MCF 10A (cell line): Measurements from ENCODE around the gene DRAM1. TPM values are rescaled to one million over a fixed set of nuclear protein-coding genes. Genes with fewer than 3 reads are reported as not detected.

Experiments used
- BruUV-seq: library from RNA; stranded (reverse); fragments of 400-500 nt; replicated peaks from 2 replicates; lab custom pipeline; 2021; lab: Mats Ljungman, UMichigan
- CTCF ChIA-PET: fragments of 300-600 bp; sonication (Branson Sonifier 250); formaldehyde crosslinking; extraction: SDS; loops from one replicate; lab custom pipeline; 2021; ENCODE audit warnings: antibody characterized with exemption, inconsistent platforms; lab: Yijun Ruan, JAX
- POLR2A ChIA-PET: fragments of 300-600, 350-650 bp; sonication (Branson Sonifier 250); formaldehyde crosslinking; extraction: SDS; loops from one replicate; lab custom pipeline; 2020; ENCODE audit warnings: antibody characterized with exemption, inconsistent platforms; lab: Yijun Ruan, JAX
- DNase-seq: peaks from one replicate; pipeline ENCODE4 v3.0.0-alpha.2; 2018; ENCODE audit not compliant: unreplicated experiment
- H3K27ac Mint-ChIP-seq: one replicate; pipeline ENCODE4 v1.8.0; 2022; ENCODE audit warnings: mild to moderate bottlenecking, low read depth, mixed read lengths; ENCODE audit not compliant: unreplicated experiment
- H3K27me3 Mint-ChIP-seq: one replicate; pipeline ENCODE4 v1.8.0; 2022; ENCODE audit warnings: mixed read lengths; ENCODE audit not compliant: insufficient read depth, unreplicated experiment
- H3K36me3 Mint-ChIP-seq: one replicate; pipeline ENCODE4 v1.8.0; 2022; ENCODE audit warnings: mild to moderate bottlenecking, moderate library complexity, mixed read lengths; ENCODE audit not compliant: insufficient read depth, unreplicated experiment
- H3K4me1 Mint-ChIP-seq: one replicate; pipeline ENCODE4 v1.8.0; 2022; ENCODE audit warnings: mixed read lengths; ENCODE audit not compliant: insufficient read depth, unreplicated experiment
- H3K4me3 Mint-ChIP-seq: one replicate; pipeline ENCODE4 v1.8.0; 2022; ENCODE audit warnings: mild to moderate bottlenecking, moderate library complexity, mixed read lengths; ENCODE audit not compliant: unreplicated experiment
- H3K9me3 Mint-ChIP-seq: one replicate; pipeline ENCODE4 v1.8.0; 2022; ENCODE audit warnings: mixed read lengths; ENCODE audit not compliant: unreplicated experiment
- intact Hi-C: fragments of 100-400 bp; cut with micrococcal nuclease; formaldehyde crosslinking; loops from 2 replicates; pipeline ENCODE4 v1.14.1; 2022
- total RNA-seq: library from RNA; stranded (reverse); gene quantifications from 2 replicates; pipeline ENCODE4 v1.2.3, GENCODE V29; 2022
- TF ChIP-seq, protein P1 (sequence below): fragments of 200-600 bp; IDR thresholded peaks from one replicate; pipeline ENCODE4 v1.8.0; 2022; ENCODE audit warnings: antibody characterized with exemption, mild to moderate bottlenecking; ENCODE audit not compliant: unreplicated experiment

Gene DRAM1
- total RNA-seq, 1 experiment from 2014 or later, result 8.7 TPM

DNA sequence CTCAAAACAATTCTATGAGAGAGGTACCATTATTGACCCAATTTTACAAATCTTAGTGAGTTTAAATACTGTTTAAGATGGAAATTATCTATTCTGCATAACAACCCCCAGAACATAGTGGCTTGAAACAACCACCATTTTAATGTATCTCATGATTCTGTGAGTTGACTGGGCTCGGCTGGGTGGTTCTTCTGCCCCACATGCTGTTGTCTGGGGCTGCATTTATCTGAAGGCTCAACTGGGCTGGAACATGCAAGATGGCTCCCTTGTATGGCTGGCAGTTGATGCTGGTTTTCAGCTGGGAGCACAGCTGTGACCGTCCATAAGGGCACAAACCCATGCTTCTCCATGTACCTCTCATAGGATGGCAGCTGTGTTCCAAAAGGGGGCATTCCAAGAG lies 82.2 kb downstream of the DRAM1 start:
- Mint-ChIP-seq H3K9me3 (peaks cover 8% of the 10 kb centered on the region), H3K36me3 (no peaks in the 10 kb centered on the region), H3K4me1 (no peaks in the 10 kb centered on the region), H3K27me3 (no peaks in the 10 kb centered on the region), H3K27ac (no peak overlapping the region), H3K4me3 (no peak overlapping the region)
- DNase-seq, result no peak
- ChIA-PET CTCF (no interaction called here), POLR2A (interaction anchor here (0.8 kb wide), 1 partner anchor 394 kb away, joined by 3 read pairs; no protein-coding TSS in a partner anchor)
- intact Hi-C loops, result no loop called here
- TF ChIP-seq, protein P1, sequence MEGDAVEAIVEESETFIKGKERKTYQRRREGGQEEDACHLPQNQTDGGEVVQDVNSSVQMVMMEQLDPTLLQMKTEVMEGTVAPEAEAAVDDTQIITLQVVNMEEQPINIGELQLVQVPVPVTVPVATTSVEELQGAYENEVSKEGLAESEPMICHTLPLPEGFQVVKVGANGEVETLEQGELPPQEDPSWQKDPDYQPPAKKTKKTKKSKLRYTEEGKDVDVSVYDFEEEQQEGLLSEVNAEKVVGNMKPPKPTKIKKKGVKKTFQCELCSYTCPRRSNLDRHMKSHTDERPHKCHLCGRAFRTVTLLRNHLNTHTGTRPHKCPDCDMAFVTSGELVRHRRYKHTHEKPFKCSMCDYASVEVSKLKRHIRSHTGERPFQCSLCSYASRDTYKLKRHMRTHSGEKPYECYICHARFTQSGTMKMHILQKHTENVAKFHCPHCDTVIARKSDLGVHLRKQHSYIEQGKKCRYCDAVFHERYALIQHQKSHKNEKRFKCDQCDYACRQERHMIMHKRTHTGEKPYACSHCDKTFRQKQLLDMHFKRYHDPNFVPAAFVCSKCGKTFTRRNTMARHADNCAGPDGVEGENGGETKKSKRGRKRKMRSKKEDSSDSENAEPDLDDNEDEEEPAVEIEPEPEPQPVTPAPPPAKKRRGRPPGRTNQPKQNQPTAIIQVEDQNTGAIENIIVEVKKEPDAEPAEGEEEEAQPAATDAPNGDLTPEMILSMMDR, result no peak
- BruUV-seq, result no TSS peak

DNA sequence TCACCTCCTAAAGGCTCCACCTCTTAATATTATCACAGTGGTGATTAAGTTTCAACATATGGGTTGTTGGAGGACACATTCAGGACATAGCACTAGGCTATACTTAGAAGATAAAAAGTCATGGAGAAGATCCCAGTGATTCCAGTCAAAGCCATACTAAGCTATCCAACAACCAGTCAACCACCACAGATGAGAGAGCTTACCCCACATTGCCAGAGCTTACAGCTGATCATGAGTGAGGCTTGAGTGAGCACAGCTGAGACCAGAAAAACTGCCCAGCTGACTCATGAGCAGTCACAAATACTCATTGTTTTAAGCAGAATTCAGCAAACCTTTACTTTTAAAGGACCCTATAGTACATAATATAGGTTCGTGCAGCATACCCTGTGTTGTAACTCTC lies 85.1 kb downstream of the DRAM1 start:
- POLR2A ChIA-PET, result no interaction called here
- no peak overlapping the region for H3K4me3 Mint-ChIP-seq

DNA sequence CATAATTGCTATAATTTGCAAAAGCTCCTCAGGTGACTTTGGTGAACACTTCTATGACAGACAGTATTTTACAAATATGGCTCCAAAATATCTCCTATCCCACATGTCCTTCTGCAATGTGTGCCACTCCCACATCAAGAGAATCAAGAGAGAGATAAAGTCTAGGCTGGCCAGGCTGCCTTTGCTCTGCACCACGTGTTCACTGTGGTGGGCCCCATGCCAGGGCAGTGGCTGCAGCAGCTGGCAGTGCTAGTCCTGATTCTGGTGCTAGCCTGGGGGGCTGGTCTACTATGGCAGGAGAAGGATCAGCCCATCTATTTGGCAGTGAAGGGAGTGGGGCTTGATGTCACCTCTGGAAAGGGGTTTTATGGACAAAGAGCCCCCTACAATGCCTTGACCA lies 86.3 kb downstream of the DRAM1 start:
- H3K9me3 Mint-ChIP-seq, result peaks cover 8% of the 10 kb centered on the region
- TF ChIP-seq, protein P1, result no peak
- H3K4me3 Mint-ChIP-seq, result no peak overlapping the region
- intact Hi-C loops, result no loop called here
- ChIA-PET POLR2A (no interaction called here), CTCF (interaction anchor here (0.7 to 2.0 kb wide), 2 partner anchors 23 to 754 kb away, joined by 4 to 6 read pairs; no protein-coding TSS in a partner anchor)
- no peak overlapping the region for H3K27ac Mint-ChIP-seq
- H3K27me3 Mint-ChIP-seq, result no peaks in the 10 kb centered on the region
- no TSS peak for BruUV-seq
- DNase-seq, result no peak
- no peaks in the 10 kb centered on the region for H3K4me1 Mint-ChIP-seq
- H3K36me3 Mint-ChIP-seq, result no peaks in the 10 kb centered on the region

More for the DNA sequence above, 85.1 kb downstream of the DRAM1 start:
- H3K36me3 Mint-ChIP-seq, result no peaks in the 10 kb centered on the region
- BruUV-seq, result no TSS peak
- TF ChIP-seq, protein P1, result no peak
- peaks cover 8% of the 10 kb centered on the region for H3K9me3 Mint-ChIP-seq
- CTCF ChIA-PET, result interaction anchor here (2.0 kb wide), 1 partner anchor 22 kb away, joined by 6 read pairs; no protein-coding TSS in a partner anchor
- H3K27ac Mint-ChIP-seq, result no peak overlapping the region
- intact Hi-C loops, result no loop called here
- H3K27me3 Mint-ChIP-seq, result no peaks in the 10 kb centered on the region
- no peak for DNase-seq
- H3K4me1 Mint-ChIP-seq, result no peaks in the 10 kb centered on the region

DNA sequence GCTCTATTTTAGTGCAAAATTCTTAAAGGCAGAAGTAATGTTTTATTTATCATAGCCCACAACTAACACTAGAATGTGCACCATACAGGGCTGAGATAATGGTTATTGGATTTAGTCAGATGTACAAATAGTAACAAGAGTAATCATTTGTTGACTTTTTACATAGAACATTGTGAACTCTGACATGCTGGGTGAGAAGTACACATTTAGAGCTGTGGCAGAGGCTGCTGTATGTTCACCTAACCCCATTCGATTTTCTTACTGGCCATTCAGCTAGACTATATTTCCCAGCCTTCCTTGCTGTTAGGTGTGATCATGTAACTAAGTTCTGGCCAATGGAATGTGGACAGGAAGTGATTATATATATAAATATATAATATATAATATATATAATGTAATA lies 89.1 kb downstream of the DRAM1 start:
- ChIA-PET CTCF (interaction anchor here (0.5 to 1.2 kb wide), 6 partner anchors 16 to 982 kb away, joined by 3 to 4 read pairs (median 3); no protein-coding TSS in a partner anchor), POLR2A (no interaction called here)
- Mint-ChIP-seq H3K27ac (no peak overlapping the region), H3K4me1 (no peaks in the 10 kb centered on the region), H3K36me3 (no peaks in the 10 kb centered on the region), H3K27me3 (no peaks in the 10 kb centered on the region), H3K9me3 (no peaks in the 10 kb centered on the region), H3K4me3 (no peak overlapping the region)
- intact Hi-C loops, result no loop called here
- DNase-seq, result no peak
- BruUV-seq, result no TSS peak
- TF ChIP-seq, protein P1, result no peak
